Kidney epithelial cell (primary cell): ENCODE measurements around the gene FLT3. TPM values are rescaled to one million over a fixed set of nuclear protein-coding genes. Genes with fewer than 3 reads are reported as not detected.
"Not testable (repeated sequence)": the region's sequence is repeated elsewhere in the genome, so short reads cannot be mapped to it uniquely, and the experiment has no call there.

ENCODE experiments used
- DNase-seq: peaks from one replicate; pipeline ENCODE4 v3.0.0-alpha.2; 2010; ENCODE audit warnings: low read depth
- H3K27me3 ChIP-seq: 2 replicates; pipeline ENCODE4 v1.6.0; 2011; ENCODE audit warnings: low read length; ENCODE audit not compliant: control insufficient read depth, insufficient read depth
- H3K36me3 ChIP-seq: 2 replicates; pipeline ENCODE4 v1.5.1; 2011; ENCODE audit warnings: low read length; ENCODE audit not compliant: control insufficient read depth, insufficient read depth
- H3K4me3 ChIP-seq: 2 replicates; pipeline ENCODE4 v1.5.1; 2011; ENCODE audit warnings: low read depth, mild to moderate bottlenecking, control low read depth, low read length
- total RNA-seq: library from RNA; depleted of rRNA; stranded (reverse); fragments of >200 nt; gene quantifications from 2 replicates; pipeline ENCODE4 v1.2.3, GENCODE V29; 2015
- TF ChIP-seq, protein P1 (sequence below): IDR thresholded peaks from 2 replicates; pipeline ENCODE4 v1.5.1; 2011; ENCODE audit warnings: mild to moderate bottlenecking, moderate library complexity, low read length, control low read depth, inconsistent platforms; ENCODE audit not compliant: insufficient read depth, poor library complexity, severe bottlenecking

Gene FLT3
- total RNA-seq, 1 donor from 2014 or later = 0.88 TPM

- Histone ChIP-seq H3K4me3 (no peak overlapping the region), H3K27me3 (peaks cover 4% of the 10 kb centered on the region), H3K36me3 (no peaks in the 10 kb centered on the region)
- TF ChIP-seq, protein P1, sequence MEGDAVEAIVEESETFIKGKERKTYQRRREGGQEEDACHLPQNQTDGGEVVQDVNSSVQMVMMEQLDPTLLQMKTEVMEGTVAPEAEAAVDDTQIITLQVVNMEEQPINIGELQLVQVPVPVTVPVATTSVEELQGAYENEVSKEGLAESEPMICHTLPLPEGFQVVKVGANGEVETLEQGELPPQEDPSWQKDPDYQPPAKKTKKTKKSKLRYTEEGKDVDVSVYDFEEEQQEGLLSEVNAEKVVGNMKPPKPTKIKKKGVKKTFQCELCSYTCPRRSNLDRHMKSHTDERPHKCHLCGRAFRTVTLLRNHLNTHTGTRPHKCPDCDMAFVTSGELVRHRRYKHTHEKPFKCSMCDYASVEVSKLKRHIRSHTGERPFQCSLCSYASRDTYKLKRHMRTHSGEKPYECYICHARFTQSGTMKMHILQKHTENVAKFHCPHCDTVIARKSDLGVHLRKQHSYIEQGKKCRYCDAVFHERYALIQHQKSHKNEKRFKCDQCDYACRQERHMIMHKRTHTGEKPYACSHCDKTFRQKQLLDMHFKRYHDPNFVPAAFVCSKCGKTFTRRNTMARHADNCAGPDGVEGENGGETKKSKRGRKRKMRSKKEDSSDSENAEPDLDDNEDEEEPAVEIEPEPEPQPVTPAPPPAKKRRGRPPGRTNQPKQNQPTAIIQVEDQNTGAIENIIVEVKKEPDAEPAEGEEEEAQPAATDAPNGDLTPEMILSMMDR = no peak
- no peak for DNase-seq
Observed at GRCh38 chr13:28106976-28107375, 6.6 kb upstream of the FLT3 start.

DNA sequence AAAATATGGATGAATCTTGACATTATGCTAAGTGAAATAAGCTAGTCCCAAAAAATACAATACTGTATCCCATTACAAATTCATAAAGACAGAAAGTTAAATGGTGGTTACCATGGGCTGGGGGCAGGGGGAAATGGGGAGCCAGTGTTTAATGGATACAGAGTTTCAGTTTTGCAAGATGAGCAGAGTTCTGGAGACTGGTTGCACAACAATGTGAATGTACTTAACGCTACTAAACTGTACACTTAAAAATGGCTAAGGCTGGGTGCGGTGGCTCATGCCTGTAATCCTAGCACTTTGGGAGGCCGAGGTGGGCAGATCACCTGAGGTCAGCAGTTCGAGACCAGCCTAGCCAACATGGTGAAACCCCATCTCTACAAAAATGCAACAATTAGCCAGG, 1.5 kb upstream of the FLT3 start:
- H3K27me3 ChIP-seq = peaks cover 31% of the 10 kb centered on the region
- H3K36me3 ChIP-seq, DNase-seq, H3K4me3 ChIP-seq: not testable (repeated sequence)

DNA sequence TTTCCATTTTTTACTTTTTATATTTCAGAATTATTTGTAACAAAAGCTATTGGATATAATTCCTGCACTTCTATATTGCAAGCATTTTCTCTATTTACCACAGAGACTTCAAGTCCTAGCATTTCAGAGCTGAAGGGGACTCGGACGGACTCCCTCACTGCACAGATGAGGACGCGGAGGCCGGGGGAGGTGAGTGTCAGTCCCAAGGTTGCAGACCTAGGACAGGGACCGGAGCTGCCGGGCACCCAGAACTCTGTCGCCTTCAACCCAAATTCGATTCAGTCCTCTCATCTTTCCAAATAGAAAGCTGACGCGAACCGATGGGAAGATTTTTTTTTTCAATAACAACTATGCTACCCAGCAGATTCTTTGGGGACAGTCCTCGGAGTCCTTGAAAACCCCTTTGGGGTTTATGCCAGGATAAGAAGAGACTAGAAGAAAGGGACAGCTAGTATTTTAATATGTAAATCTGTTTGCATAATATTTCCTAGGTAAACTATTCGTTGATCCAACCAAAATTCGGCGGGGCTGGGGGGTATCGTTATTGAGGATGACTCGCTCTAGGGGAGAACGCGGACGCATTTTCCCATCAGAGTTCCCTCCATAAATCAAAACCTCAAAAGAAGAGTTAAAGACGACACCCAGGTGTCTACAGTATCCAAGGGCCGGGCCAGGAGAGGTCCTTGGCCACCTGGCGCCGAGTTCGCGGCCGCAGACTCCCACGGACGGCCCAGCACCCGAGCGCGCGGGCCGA, 803 bp downstream of the FLT3 start:
- TF ChIP-seq, protein P1 = no peak
- Histone ChIP-seq H3K36me3 (no peaks in the 10 kb centered on the region), H3K4me3 (peak overlapping the region; percentile 34), H3K27me3 (peaks cover 31% of the 10 kb centered on the region)
- no peak for DNase-seq

- Histone ChIP-seq H3K4me3 (no peak overlapping the region), H3K27me3 (peaks cover 29% of the 10 kb centered on the region), H3K36me3 (no peaks in the 10 kb centered on the region)
- TF ChIP-seq, protein P1 = no peak
- no peak for DNase-seq
Observed at GRCh38 chr13:28097503-28097902, 2.9 kb downstream of the FLT3 start.

DNA sequence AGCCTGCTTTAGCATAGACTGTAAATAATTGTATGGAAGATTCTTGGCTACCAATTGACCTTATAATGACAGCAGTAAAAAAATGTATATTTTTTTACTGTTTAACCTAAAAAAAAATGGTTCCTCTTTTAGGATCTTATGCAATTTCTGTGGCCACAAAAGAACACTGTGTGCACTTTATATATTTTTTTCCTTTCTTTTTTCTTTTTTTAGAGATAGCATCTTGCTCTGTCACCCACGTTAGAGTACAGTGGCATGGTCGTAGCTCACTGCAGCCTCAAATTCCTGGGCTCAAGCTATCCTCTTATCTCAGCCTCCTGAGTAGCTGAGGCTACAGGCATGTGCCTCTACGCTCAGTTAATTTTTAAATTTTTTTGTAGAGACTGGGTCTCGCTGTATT, 6.1 kb downstream of the FLT3 start:
- Histone ChIP-seq H3K4me3 (no peak overlapping the region), H3K27me3 (peaks cover 5% of the 10 kb centered on the region)
- TF ChIP-seq, protein P1 = no peak

GRCh38 chr13:28093881-28094280, 6.5 kb downstream of the FLT3 start:
- no peak for DNase-seq
- H3K36me3 ChIP-seq = no peaks in the 10 kb centered on the region
- H3K27me3 ChIP-seq = peaks cover 4% of the 10 kb centered on the region
- H3K4me3 ChIP-seq = no peak overlapping the region
- TF ChIP-seq, protein P1 = no peak

More for the DNA sequence above, 6.1 kb downstream of the FLT3 start:
- DNase-seq = no peak
- H3K36me3 ChIP-seq = no peaks in the 10 kb centered on the region
